H54 (cell line): ENCODE results near the gene AAK1.
A peak's percentile ranks its signal among the peaks of the same experiment; 100 is the strongest.

Source experiments
- DNase-seq: peaks from one replicate; pipeline ENCODE4 v3.0.0; 2011; ENCODE audit warnings: low spot score, mixed read lengths; ENCODE audit not compliant: insufficient read length
- FAIRE-seq: peaks from 3 replicates; lab custom pipeline; 2011; peaks lifted over from hg19 to GRCh38; lab: Jason Lieb, UNC
- POLR2A ChIP-seq: IDR thresholded peaks from 2 replicates; pipeline ENCODE4 v1.6.1; 2011; ENCODE audit warnings: low read depth, mild to moderate bottlenecking, low read length

The AAK1 gene

GRCh38 chr2:69643602-69644505 lies at the start of gene AAK1:
TSS of gene AAK1 (minus strand) at chr2:69643739. CDS start at chr2:69643040, 699 bp downstream.
- peak; percentile 66 for TF ChIP-seq POLR2A
- DNase-seq: peak; percentile 73
- no peak for FAIRE-seq

- DNase-seq: no peak
- FAIRE-seq: no peak
- no peak for TF ChIP-seq POLR2A
These were observed 48.9 kb upstream of the AAK1 start for GRCh38 chr2:69692424-69692823.

GRCh38 chr2:69689969-69690368 lies 46.4 kb upstream of the AAK1 start:
- DNase-seq (no peak), FAIRE-seq (no peak)
- no peak for TF ChIP-seq POLR2A

GRCh38 chr2:69689466-69689865 lies 45.9 kb upstream of the AAK1 start:
- TF ChIP-seq POLR2A: no peak
- FAIRE-seq: no peak

GRCh38 chr2:69687971-69688611 lies 44.6 kb upstream of the AAK1 start:
- TF ChIP-seq POLR2A: no peak
- FAIRE-seq: no peak

More at GRCh38 chr2:69689466-69689865, 45.9 kb upstream of the AAK1 start:
- no peak for DNase-seq

GRCh38 chr2:69686813-69687212 lies 43.3 kb upstream of the AAK1 start:
- FAIRE-seq (no peak), DNase-seq (no peak)
- no peak for TF ChIP-seq POLR2A

More at GRCh38 chr2:69687971-69688611, 44.6 kb upstream of the AAK1 start:
- no peak for DNase-seq

- FAIRE-seq (peak; percentile 52), DNase-seq (no peak)
- TF ChIP-seq POLR2A: no peak
These were observed 41.9 kb upstream of the AAK1 start for GRCh38 chr2:69685321-69686048.

GRCh38 chr2:69683170-69683971 lies 39.8 kb upstream of the AAK1 start:
- FAIRE-seq: peak; percentile 87
- DNase-seq: no peak
- TF ChIP-seq POLR2A: no peak

GRCh38 chr2:69682525-69682924 lies 39.0 kb upstream of the AAK1 start:
- TF ChIP-seq POLR2A: no peak
- DNase-seq (no peak), FAIRE-seq (no peak)

GRCh38 chr2:69680001-69680675 lies 36.6 kb upstream of the AAK1 start:
- TF ChIP-seq POLR2A: no peak
- DNase-seq (no peak), FAIRE-seq (peak; percentile 27)

GRCh38 chr2:69677914-69678313 lies 34.4 kb upstream of the AAK1 start:
- no peak for TF ChIP-seq POLR2A

GRCh38 chr2:69676146-69676545 lies 32.6 kb upstream of the AAK1 start:
- DNase-seq (no peak), FAIRE-seq (no peak)
- no peak for TF ChIP-seq POLR2A

More at GRCh38 chr2:69677914-69678313, 34.4 kb upstream of the AAK1 start:
- FAIRE-seq: no peak
- no peak for DNase-seq
